Endothelial cell of umbilical vein (primary cell): ENCODE data around the gene FAM81A.

ENCODE experiments used
- CTCF ChIP-seq, 2 donors: IDR thresholded peaks; 1 replicate in 1 of 2; 2 replicates in 1 of 2; pipeline ENCODE4 v1.5.1; 2011; ENCODE audit warnings: low read length in 2 of 2, mild to moderate bottlenecking in 2 of 2, moderate library complexity in 2 of 2, control low read depth in 1 of 2, inconsistent platforms in 1 of 2, low read depth in 1 of 2; ENCODE audit not compliant: insufficient read depth in 1 of 2; ENCODE audit errors: extremely low read depth in 1 of 2
- EZH2 ChIP-seq: IDR thresholded peaks from 2 replicates; pipeline ENCODE4 v1.6.1; 2012; ENCODE audit warnings: borderline replicate concordance, low read depth, mild to moderate bottlenecking, moderate library complexity, low read length, inconsistent platforms; ENCODE audit not compliant: severe bottlenecking
- FOS ChIP-seq: IDR thresholded peaks from 2 replicates; pipeline ENCODE4 v1.6.1; 2011; ENCODE audit warnings: mild to moderate bottlenecking, low read length, moderate library complexity, borderline replicate concordance; ENCODE audit not compliant: insufficient read depth
- GATA2 ChIP-seq: IDR thresholded peaks from 2 replicates; pipeline ENCODE4 v1.7.0; 2011; ENCODE audit warnings: low read depth, mild to moderate bottlenecking, moderate library complexity, mixed read lengths, low read length; ENCODE audit not compliant: insufficient read length, insufficient read depth
- MAX ChIP-seq: IDR thresholded peaks from 2 replicates; pipeline ENCODE4 v1.6.1; 2011; ENCODE audit not compliant: insufficient read depth, insufficient read length
- MYC ChIP-seq: IDR thresholded peaks from one replicate; pipeline ENCODE4 v1.6.1; 2011; ENCODE audit warnings: mild to moderate bottlenecking, low read depth, low read length
- POLR2A ChIP-seq: IDR thresholded peaks from 2 replicates; pipeline ENCODE4 v1.6.1; 2012; ENCODE audit warnings: low read depth, mild to moderate bottlenecking, control low read depth, low read length
- POLR2AphosphoS5 ChIP-seq: IDR thresholded peaks from 2 replicates; pipeline ENCODE4 v1.6.1; 2012; ENCODE audit warnings: low read depth, mild to moderate bottlenecking, control low read depth, low read length, moderate library complexity; ENCODE audit not compliant: insufficient read depth

DNA sequence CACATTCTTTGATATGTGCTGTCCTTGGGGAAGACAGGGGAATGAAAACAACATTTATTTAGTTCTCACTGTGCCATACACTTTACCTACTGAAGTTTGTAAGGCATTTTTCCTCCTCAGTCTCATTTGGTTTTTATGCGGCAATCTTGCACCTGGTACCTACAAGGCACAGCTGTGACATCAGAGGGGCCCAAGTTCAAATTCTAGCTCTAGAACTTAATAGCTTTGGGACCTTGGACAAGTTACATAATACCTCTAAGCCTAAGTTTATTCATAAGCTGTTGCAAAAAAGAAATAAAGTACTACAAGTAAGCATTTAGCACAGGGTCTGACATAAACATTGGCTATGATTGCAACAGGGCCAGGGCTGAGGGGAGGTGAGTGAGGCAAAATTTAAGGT lies 5.6 kb upstream of the FAM81A start:
- TF ChIP-seq CTCF (IDR thresholded peaks at IDR 0.05; ENCODE audit: extremely low read depth in 1 of 2, insufficient read depth in 1 of 2, low read depth in 1 of 2, low read length in 2 of 2), result no peak
- no peak for TF ChIP-seq EZH2
- TF ChIP-seq POLR2A, result no peak
- no peak for TF ChIP-seq POLR2AphosphoS5
- TF ChIP-seq MYC, result no peak
- no peak for TF ChIP-seq GATA2
- TF ChIP-seq FOS, result no peak
- TF ChIP-seq MAX, result no peak
